ENCODE measurements around the gene SLC25A29. TPM values are rescaled to one million over a fixed set of nuclear protein-coding genes. Genes with fewer than 3 reads are reported as not detected.

The SLC25A29 gene
- total RNA-seq, 1 donor, result 131 TPM

- DNase-seq (ENCODE audit: low read depth in 2 of 3, low spot score in 2 of 3), result no peak
Observed at GRCh38 chr14:100332071-100332639, 25.9 kb upstream of the SLC25A29 start.

GRCh38 chr14:100330388-100330931 lies 24.2 kb upstream of the SLC25A29 start:
- no peak for DNase-seq (ENCODE audit: low read depth in 2 of 3, low spot score in 2 of 3)

GRCh38 chr14:100330007-100330344 lies 23.7 kb upstream of the SLC25A29 start:
- DNase-seq (ENCODE audit: low read depth in 2 of 3, low spot score in 2 of 3), result no peak

GRCh38 chr14:100329233-100330006 lies 23.2 kb upstream of the SLC25A29 start:
- DNase-seq (ENCODE audit: low read depth in 2 of 3, low spot score in 2 of 3), result no peak

GRCh38 chr14:100328495-100329163 lies 22.4 kb upstream of the SLC25A29 start:
- no peak for DNase-seq (ENCODE audit: low read depth in 2 of 3, low spot score in 2 of 3)

GRCh38 chr14:100327128-100327527 lies 20.9 kb upstream of the SLC25A29 start:
- DNase-seq (ENCODE audit: low read depth in 2 of 3, low spot score in 2 of 3), result no peak

GRCh38 chr14:100325958-100326357 lies 19.7 kb upstream of the SLC25A29 start:
- no peak for DNase-seq (ENCODE audit: low read depth in 2 of 3, low spot score in 2 of 3)

- no peak for DNase-seq (ENCODE audit: low read depth in 2 of 3, low spot score in 2 of 3)
Observed at GRCh38 chr14:100325231-100325632, 19.0 kb upstream of the SLC25A29 start.

GRCh38 chr14:100323942-100324307 lies 17.7 kb upstream of the SLC25A29 start:
- no peak for DNase-seq (ENCODE audit: low read depth in 2 of 3, low spot score in 2 of 3)

- no peak for DNase-seq (ENCODE audit: low read depth in 2 of 3, low spot score in 2 of 3)
Observed at GRCh38 chr14:100323121-100323941, 17.1 kb upstream of the SLC25A29 start, which contains the start of gene SLC25A47. SLC25A47 (plus strand) TSS chr14:100323339; CDS start chr14:100323415, 76 bp downstream.

- no peak for DNase-seq (ENCODE audit: low read depth in 2 of 3, low spot score in 2 of 3)
Observed at GRCh38 chr14:100322138-100322957, 16.1 kb upstream of the SLC25A29 start.

- no peak for DNase-seq (ENCODE audit: low read depth in 2 of 3, low spot score in 2 of 3)
Observed at GRCh38 chr14:100321473-100322137, 15.4 kb upstream of the SLC25A29 start.

- no peak for DNase-seq (ENCODE audit: low read depth in 2 of 3, low spot score in 2 of 3)
Observed at GRCh38 chr14:100320157-100320856, 14.1 kb upstream of the SLC25A29 start.

- peak; percentile 22 to 80 (median 74) for DNase-seq (ENCODE audit: low read depth in 2 of 3, low spot score in 2 of 3)
Observed at GRCh38 chr14:100317912-100318808, 11.9 kb upstream of the SLC25A29 start.

- DNase-seq (ENCODE audit: low read depth in 2 of 3, low spot score in 2 of 3), result no peak
Observed at GRCh38 chr14:100317389-100317788, 11.1 kb upstream of the SLC25A29 start.

- DNase-seq (ENCODE audit: low read depth in 2 of 3, low spot score in 2 of 3), result no peak
Observed at GRCh38 chr14:100314724-100315123, 8.5 kb upstream of the SLC25A29 start.

- no peak for DNase-seq (ENCODE audit: low read depth in 2 of 3, low spot score in 2 of 3)
Observed at GRCh38 chr14:100313464-100314230, 7.4 kb upstream of the SLC25A29 start.
